Uterus (tissue), 4 donors: ENCODE data around the gene TNKS1BP1. TPM values are rescaled to one million over a fixed set of nuclear protein-coding genes. Genes with fewer than 3 reads are reported as not detected.
A peak's percentile ranks its signal among the peaks of the same experiment; 100 is the strongest.

Experiments
- DNase-seq, 2 donors: peaks; one replicate each; pipeline ENCODE4 v3.0.0-alpha.2; 2019 to 2020
- H3K27ac ChIP-seq, 2 donors: fragments of 200-600 bp; sonication (generic); 1 replicate in 1 of 2; 2 replicates in 1 of 2; pipeline ENCODE4 v1.5.1; 2016 to 2018
- H3K27me3 ChIP-seq, 2 donors: fragments of 200-600 bp; sonication (generic); one replicate each; pipeline ENCODE4 v1.5.1; 2018 to 2019; ENCODE audit warnings: control low read depth in 1 of 2
- H3K36me3 ChIP-seq, 2 donors: fragments of 200-600 bp; sonication (generic); one replicate each; pipeline ENCODE4 v1.5.1; 2019; ENCODE audit warnings: control low read depth in 1 of 2
- H3K4me1 ChIP-seq, 2 donors: fragments of 200-600 bp; sonication (generic); one replicate each; pipeline ENCODE4 v1.5.1; 2018 to 2019; ENCODE audit warnings: control low read depth in 1 of 2
- H3K4me3 ChIP-seq, 2 donors: fragments of 200-600 bp; sonication (generic); 1 replicate in 1 of 2; 2 replicates in 1 of 2; pipeline ENCODE4 v1.5.1; 2018 to 2019; ENCODE audit warnings: mild to moderate bottlenecking in 1 of 2
- H3K9me3 ChIP-seq, 2 donors: fragments of 200-600 bp; sonication (generic); one replicate each; pipeline ENCODE4 v1.5.1; 2019; ENCODE audit warnings: control low read depth in 1 of 2
- POLR2A ChIP-seq, 2 donors: fragments of 450-650 bp; IDR thresholded peaks; one replicate each; pipeline ENCODE4 v1.6.1; 2016; ENCODE audit warnings: antibody characterized with exemption in 2 of 2, mild to moderate bottlenecking in 1 of 2, moderate library complexity in 1 of 2
- intact Hi-C: fragments of 100-400 bp; cut with DNase I; formaldehyde crosslinking; loops from one replicate; pipeline ENCODE4 v1.15.1; 2023; ENCODE audit warnings: low total_unique reads
- total RNA-seq, 4 donors: library from RNA; depleted of rRNA in 3 of 4; stranded (reverse); fragments of >200 nt in 3 of 4; gene quantifications; one replicate each; pipeline versions ENCODE4 v1.1.0 to v1.2.4, GENCODE V29; 2014 to 2023
- TF ChIP-seq, protein P1 (sequence below), 4 experiments: fragments of 200-600 bp in 2 of 4; fragments of 450-650 bp in 2 of 4; sonication (generic) in 2 of 4; IDR thresholded peaks; one replicate each; pipeline ENCODE4 v1.5.1; 2016 to 2019; ENCODE audit warnings: antibody characterized with exemption in 4 of 4, mild to moderate bottlenecking in 2 of 4, moderate library complexity in 1 of 4
- donor health status: DM: yes; HTN: yes; CAD: no.

Gene TNKS1BP1
- total RNA-seq, 4 donors from 2014 or later = 22.5 to 269 (median 70.8) TPM

DNA sequence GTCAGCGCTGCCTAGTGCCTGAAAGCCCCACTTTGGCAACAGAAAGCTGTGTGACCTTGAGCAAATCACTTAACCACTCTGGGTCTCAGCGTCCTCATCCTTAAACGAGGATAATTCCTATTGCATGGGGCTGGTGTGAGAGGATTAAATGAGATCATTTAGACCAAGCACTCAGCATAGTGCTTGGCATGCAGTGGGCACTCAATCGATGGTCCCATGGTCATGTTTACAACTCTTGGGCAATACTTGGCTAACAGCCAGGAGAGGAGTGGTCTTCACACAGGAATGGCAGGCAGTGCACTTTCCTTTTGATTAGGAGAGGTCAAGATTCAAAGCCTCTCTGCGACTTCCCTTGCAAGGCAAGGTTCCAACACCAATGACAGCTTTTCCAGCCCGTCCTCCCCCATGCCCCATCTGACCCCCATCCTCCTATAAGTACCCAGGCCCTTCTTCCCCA is 14.1 kb downstream of the TNKS1BP1 start:
- Histone ChIP-seq H3K4me3 (peak overlapping the region; percentile 51 to 55), H3K4me1 (peaks cover 13 to 22% of the 10 kb centered on the region in 2 donors), H3K27ac (peak overlapping the region; percentile 91 to 95), H3K9me3 (no peaks in the 10 kb centered on the region), H3K27me3 (no peaks in the 10 kb centered on the region), H3K36me3 (no peaks in the 10 kb centered on the region)
- TF ChIP-seq, protein P1, sequence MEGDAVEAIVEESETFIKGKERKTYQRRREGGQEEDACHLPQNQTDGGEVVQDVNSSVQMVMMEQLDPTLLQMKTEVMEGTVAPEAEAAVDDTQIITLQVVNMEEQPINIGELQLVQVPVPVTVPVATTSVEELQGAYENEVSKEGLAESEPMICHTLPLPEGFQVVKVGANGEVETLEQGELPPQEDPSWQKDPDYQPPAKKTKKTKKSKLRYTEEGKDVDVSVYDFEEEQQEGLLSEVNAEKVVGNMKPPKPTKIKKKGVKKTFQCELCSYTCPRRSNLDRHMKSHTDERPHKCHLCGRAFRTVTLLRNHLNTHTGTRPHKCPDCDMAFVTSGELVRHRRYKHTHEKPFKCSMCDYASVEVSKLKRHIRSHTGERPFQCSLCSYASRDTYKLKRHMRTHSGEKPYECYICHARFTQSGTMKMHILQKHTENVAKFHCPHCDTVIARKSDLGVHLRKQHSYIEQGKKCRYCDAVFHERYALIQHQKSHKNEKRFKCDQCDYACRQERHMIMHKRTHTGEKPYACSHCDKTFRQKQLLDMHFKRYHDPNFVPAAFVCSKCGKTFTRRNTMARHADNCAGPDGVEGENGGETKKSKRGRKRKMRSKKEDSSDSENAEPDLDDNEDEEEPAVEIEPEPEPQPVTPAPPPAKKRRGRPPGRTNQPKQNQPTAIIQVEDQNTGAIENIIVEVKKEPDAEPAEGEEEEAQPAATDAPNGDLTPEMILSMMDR (IDR thresholded peaks at IDR 0.05) = no peak
- TF ChIP-seq POLR2A (IDR thresholded peaks at IDR 0.05) = no peak
- intact Hi-C loops = no loop called here
- peak in 1 of 2 donors; percentile 73 for DNase-seq

DNA sequence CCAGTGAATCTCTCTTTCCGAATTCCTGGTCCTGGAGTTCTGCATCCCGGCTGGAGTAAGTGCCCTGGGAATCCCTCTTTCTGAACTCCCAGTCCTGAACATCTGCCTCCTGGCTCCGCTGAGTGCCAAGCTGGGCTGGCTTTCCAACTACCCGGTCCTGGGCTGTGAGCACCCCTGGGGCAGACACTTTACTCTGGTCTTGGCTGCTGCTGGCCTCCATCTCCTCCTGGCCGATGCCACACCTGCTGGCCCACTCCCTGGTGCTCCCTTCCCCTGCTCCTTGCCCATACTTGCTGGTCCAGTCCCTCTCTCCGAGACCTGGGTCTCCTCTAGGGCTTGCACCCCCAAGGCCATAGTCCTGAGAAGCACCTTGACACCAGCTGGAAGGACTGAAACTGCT is 14.7 kb downstream of the TNKS1BP1 start:
- Histone ChIP-seq H3K36me3 (no peaks in the 10 kb centered on the region), H3K27ac (peak overlapping the region; percentile 91 to 95), H3K4me3 (peak overlapping the region in 1 of 2 donors; percentile 51), H3K4me1 (peaks cover 13 to 22% of the 10 kb centered on the region in 2 donors), H3K9me3 (no peaks in the 10 kb centered on the region), H3K27me3 (no peaks in the 10 kb centered on the region)
- no peak for DNase-seq
- TF ChIP-seq, protein P1 (IDR thresholded peaks at IDR 0.05) = no peak
- no peak for TF ChIP-seq POLR2A (IDR thresholded peaks at IDR 0.05)
- intact Hi-C loops = no loop called here

DNA sequence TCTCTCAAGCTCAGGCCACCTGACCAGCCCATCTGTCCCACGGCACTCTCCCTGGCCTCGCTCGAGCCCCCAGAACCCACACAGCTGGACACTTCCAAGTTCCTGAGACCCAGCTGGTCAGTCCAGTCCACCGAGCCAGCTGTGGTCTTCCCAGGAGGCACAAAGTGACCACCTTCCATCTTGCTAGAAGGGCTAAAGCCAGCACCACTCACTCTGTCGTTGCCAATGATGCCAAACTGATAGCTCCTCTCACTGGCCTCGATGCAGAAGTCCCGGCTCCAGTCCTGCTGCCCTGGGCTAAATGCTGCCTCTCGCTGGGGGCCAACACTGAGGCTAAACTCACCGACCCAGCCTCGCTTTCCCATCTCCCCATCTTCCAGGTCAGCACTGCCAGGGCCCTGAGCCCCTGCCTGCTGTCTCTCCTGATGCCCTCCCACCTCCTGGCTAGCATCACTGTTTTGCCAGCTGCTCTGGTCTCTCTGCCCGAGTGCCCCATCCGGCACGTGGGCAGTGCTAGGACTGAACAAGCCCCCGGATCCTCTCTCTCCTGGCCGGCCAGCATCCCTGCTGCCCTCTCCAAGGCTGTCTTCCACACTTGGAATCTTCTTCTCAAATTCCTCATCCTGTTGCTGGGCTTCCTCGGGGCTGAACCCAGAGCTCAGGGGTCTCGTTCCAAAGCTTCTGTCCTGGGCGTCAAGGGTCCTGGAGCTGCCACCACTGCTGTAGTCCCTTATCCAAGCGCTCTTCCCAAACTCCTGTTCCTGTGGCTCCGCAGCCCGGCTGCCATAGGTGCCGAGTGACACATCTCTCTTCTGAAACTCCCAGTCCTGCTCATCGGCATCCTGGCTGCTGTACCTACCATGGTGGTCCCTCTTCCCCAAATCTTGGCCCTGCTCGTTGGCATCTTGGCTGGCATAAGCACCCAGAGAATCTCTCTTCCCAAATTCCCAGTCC is 15.4 kb downstream of the TNKS1BP1 start:
- intact Hi-C loops = no loop called here
- Histone ChIP-seq H3K27me3 (no peaks in the 10 kb centered on the region), H3K27ac (peak overlapping the region; percentile 91 to 95), H3K4me3 (no peak overlapping the region), H3K36me3 (no peaks in the 10 kb centered on the region), H3K9me3 (no peaks in the 10 kb centered on the region), H3K4me1 (peaks cover 13 to 28% of the 10 kb centered on the region in 2 donors)
- TF ChIP-seq POLR2A (IDR thresholded peaks at IDR 0.05) = no peak
- TF ChIP-seq, protein P1 (IDR thresholded peaks at IDR 0.05) = no peak
- no peak for DNase-seq

DNA sequence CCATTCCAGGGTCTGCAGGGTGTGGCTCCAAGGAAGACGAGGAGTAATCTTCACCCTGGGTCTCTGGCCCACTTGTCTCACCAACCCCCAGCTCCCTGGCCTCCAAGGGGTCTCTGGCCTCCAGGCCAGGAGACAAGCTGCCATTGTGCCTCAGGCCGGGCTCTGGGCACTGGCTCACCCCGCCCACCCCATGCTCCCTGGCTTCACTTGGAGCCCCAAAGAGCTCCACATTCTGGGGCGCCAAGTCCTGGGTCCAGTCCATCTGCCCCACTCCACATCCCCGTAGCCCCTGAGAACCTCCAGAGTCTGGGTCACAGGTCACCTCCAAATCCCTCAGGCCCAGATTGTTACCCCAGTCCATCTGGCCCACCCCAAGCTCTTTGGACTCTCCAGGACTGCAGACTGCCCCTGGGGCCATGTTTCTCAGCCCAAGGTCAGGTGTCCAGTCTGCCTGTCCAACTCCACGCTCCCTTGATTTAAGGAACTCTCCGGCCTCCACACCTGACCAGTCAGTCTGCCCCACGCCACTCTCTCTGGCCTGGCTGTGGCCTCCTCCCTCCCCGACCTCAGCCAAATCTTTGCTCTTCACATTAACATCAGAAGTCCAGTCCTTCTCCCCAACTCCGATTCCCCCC is 16.2 kb downstream of the TNKS1BP1 start:
- H3K4me1 ChIP-seq = peaks cover 13 to 32% of the 10 kb centered on the region in 2 donors

More for the DNA sequence above, 16.2 kb downstream of the TNKS1BP1 start:
- no peaks in the 10 kb centered on the region for H3K27me3 ChIP-seq
- TF ChIP-seq POLR2A (IDR thresholded peaks at IDR 0.05) = no peak
- TF ChIP-seq, protein P1 (IDR thresholded peaks at IDR 0.05) = no peak
- no peaks in the 10 kb centered on the region for H3K36me3 ChIP-seq
- H3K9me3 ChIP-seq = no peaks in the 10 kb centered on the region
- intact Hi-C loops = no loop called here
- peak overlapping the region in 1 of 2 donors; percentile 91 for H3K27ac ChIP-seq
- H3K4me3 ChIP-seq = no peak overlapping the region
- no peak for DNase-seq
